ENCODE measurements around the gene RNF222. TPM values are rescaled to one million over a fixed set of nuclear protein-coding genes. Genes with fewer than 3 reads are reported as not detected.

The RNF222 gene
- total and polyA plus RNA-seq, 11 donors: not detected

DNA sequence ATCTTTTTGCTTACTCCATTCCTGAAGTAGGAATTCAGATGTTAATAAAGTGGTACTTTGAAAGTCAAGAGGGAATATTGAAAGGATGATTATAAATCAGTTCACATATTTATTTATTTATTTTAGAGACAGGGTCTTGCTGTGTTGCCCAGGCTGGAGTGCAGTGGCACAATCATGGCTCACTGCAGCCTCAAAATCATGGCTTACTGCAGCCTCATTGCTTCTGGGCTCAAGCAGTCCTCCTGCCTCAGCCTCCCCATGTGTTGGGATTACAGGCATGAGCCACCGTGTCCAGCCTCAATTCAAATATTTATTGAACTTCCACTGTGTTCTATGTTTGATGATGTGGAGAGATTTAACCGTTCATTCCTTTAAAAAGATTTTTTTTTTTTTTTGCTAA, 44.7 kb upstream of the RNF222 start:
- ATAC-seq (no peak), DNase-seq (no peak)
- WGBS, 4 donors: 94 to 96% (median 95%) methylated on average over 2 of the region's 2 CpGs
- TF ChIP-seq POLR2A (IDR thresholded peaks at IDR 0.05): no peak
- TF ChIP-seq, protein P1, sequence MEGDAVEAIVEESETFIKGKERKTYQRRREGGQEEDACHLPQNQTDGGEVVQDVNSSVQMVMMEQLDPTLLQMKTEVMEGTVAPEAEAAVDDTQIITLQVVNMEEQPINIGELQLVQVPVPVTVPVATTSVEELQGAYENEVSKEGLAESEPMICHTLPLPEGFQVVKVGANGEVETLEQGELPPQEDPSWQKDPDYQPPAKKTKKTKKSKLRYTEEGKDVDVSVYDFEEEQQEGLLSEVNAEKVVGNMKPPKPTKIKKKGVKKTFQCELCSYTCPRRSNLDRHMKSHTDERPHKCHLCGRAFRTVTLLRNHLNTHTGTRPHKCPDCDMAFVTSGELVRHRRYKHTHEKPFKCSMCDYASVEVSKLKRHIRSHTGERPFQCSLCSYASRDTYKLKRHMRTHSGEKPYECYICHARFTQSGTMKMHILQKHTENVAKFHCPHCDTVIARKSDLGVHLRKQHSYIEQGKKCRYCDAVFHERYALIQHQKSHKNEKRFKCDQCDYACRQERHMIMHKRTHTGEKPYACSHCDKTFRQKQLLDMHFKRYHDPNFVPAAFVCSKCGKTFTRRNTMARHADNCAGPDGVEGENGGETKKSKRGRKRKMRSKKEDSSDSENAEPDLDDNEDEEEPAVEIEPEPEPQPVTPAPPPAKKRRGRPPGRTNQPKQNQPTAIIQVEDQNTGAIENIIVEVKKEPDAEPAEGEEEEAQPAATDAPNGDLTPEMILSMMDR (IDR thresholded peaks at IDR 0.05): no peak
- peaks cover 0 to 75% (median 53%) of the 10 kb centered on the region in 12 donors for H3K4me1 ChIP-seq
- intact Hi-C loops (cut with DNase I): no loop called here
- peaks cover 0 to 64% (median 43%) of the 10 kb centered on the region in 9 donors for H3K36me3 ChIP-seq
- H3K27ac ChIP-seq: peak overlapping the region in 3 of 12 donors; percentile 11 to 39 (median 36)
- H3K4me3 ChIP-seq: no peak overlapping the region
- H3K27me3 ChIP-seq: no peaks in the 10 kb centered on the region
- no peaks in the 10 kb centered on the region for H3K9me3 ChIP-seq

DNA sequence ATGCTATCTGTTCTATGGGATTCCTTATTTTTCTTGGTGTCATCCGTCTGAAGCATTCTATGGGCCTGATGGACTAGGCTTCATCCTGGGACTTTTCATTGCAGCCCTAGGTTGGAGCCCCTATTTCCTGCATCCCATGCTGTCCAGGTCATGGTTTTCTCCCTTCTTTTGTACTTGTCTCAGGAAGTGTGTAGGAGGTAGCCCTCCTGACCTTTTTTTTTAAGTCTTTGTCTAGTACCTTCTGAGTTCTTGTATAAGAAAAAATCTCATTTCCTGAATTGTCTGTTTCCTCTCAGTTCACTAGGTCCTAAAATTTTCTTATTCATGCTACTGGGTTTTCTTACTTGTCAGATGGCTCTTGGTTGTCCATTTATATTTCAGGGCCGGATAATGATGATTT, 44.1 kb upstream of the RNF222 start:
- intact Hi-C loops (cut with DNase I): no loop called here
- Histone ChIP-seq H3K4me1 (peaks cover 0 to 77% (median 57%) of the 10 kb centered on the region in 12 donors), H3K27ac (peak overlapping the region in 5 of 12 donors; percentile 1 to 39 (median 25)), H3K4me3 (no peak overlapping the region), H3K9me3 (no peaks in the 10 kb centered on the region), H3K36me3 (peaks cover 0 to 58% (median 37%) of the 10 kb centered on the region in 9 donors), H3K27me3 (no peaks in the 10 kb centered on the region)
- DNase-seq (no peak), ATAC-seq (peak in 2 of 4 donors; percentile 22 to 70)
- TF ChIP-seq, protein P1 (IDR thresholded peaks at IDR 0.05): no peak
- TF ChIP-seq POLR2A (IDR thresholded peaks at IDR 0.05): no peak
- WGBS, 4 donors: 54 to 70% (median 61%) methylated on average over 2 of the region's 2 CpGs

DNA sequence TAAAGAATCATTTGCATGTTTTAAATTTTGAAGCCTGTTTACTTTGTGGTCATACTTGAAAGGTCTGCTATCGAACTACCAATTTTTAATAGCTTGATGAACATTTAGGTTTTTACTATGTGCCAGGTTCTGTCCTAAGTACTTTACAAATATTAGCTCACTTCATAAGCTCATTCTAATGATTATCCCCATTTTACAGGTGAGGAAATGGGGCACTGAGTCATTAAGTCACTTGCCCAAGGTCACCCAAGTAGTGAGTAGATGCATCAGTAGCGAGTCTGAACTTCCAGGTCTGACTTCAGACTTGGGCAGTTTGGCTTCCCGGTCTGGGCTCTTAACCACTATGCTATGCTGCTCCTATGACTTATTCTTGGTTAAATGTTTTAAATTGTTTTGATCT, 42.1 kb upstream of the RNF222 start:
- Histone ChIP-seq H3K4me3 (no peak overlapping the region), H3K27me3 (no peaks in the 10 kb centered on the region), H3K9me3 (no peaks in the 10 kb centered on the region), H3K4me1 (peaks cover 0 to 65% (median 49%) of the 10 kb centered on the region in 12 donors), H3K36me3 (peaks cover 0 to 39% (median 16%) of the 10 kb centered on the region in 9 donors), H3K27ac (no peak overlapping the region)
- no peak for DNase-seq
- 96 to 98% (median 97%) methylated on average over 3 of the region's 3 CpGs for WGBS, 4 donors
- intact Hi-C loops (cut with DNase I): loop anchor here in 1 of 10 donors (10.0 kb wide), 1 partner anchor 55 kb away; the partner anchor contains the start of gene RPL26
- ATAC-seq: no peak
- TF ChIP-seq, protein P1 (IDR thresholded peaks at IDR 0.05): no peak
- TF ChIP-seq POLR2A (IDR thresholded peaks at IDR 0.05): no peak

DNA sequence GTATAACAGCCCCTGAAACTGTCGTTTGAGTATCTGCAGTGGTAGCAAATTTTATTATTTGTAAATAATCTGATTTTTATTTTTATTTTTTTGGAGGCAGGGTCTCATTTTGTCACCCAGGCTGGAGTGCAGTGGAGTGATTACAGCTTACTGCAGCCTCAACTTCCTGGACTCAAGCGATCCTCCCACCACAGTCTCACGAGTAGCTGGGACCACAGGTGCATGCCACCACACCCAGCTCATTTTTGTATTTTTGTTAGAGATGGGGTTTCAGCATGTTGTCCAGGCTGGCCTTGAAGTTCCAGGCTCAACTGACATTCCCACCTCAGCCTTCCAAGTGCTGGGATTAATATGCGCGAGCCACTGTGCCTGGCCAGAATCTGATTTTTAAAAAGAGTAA, 40.8 kb upstream of the RNF222 start:
- H3K27ac ChIP-seq: no peak overlapping the region
- no peaks in the 10 kb centered on the region for H3K27me3 ChIP-seq
- H3K36me3 ChIP-seq: peaks cover 0 to 29% (median 11%) of the 10 kb centered on the region in 9 donors
- peaks cover 0 to 52% (median 38%) of the 10 kb centered on the region in 12 donors for H3K4me1 ChIP-seq
- TF ChIP-seq, protein P1 (IDR thresholded peaks at IDR 0.05): no peak
- TF ChIP-seq POLR2A (IDR thresholded peaks at IDR 0.05): no peak
- intact Hi-C loops (cut with DNase I): loop anchor here in 1 of 10 donors (10.0 kb wide), 1 partner anchor 54 kb away; the partner anchor contains the start of gene RPL26
- no peak overlapping the region for H3K4me3 ChIP-seq
- H3K9me3 ChIP-seq: no peaks in the 10 kb centered on the region
- DNase-seq (no peak), ATAC-seq (no peak)
- WGBS, 4 donors: 77 to 84% (median 80%) methylated on average over 5 of the region's 5 CpGs
